ENCODE results near the gene PNPLA5.

DNA sequence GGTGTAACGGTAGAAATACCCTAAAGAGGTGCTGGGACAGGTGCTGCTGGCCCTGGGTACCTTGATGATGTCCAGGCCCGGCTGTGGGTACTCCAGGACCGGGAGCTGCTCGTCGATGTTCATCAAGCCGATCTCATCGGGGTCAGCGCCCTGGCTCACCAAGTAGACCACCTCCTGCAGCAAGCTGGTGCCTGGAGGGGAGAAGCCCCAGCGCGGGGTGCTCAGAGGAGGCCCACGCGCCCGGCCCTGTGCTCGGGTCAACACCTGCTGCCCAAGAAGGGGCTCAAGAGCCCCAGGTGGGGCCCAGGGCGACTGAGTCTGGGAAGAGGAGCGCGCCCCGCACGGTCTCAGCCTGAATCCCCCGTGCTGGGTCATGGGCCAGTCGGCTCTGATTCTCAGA, 50.1 kb downstream of the PNPLA5 start:
- TF ChIP-seq ELF4 (CRISPR knock-in tag; IDR thresholded peaks at IDR 0.05; ENCODE audit: low read depth) (no peak), TP53 (CRISPR knock-in tag; IDR thresholded peaks at IDR 0.05) (no peak), MYBL2 (CRISPR knock-in tag; IDR thresholded peaks at IDR 0.05) (no peak), AFF4 (CRISPR knock-in tag; IDR thresholded peaks at IDR 0.05; ENCODE audit: borderline replicate concordance) (no peak)
